GM12878 (cell line): ENCODE data around the gene ARHGEF3. TPM values are rescaled to one million over a fixed set of nuclear protein-coding genes. Genes with fewer than 3 reads are reported as not detected.

Source experiments
- BRCA1 ChIP-seq: IDR thresholded peaks from 2 replicates; pipeline ENCODE4 v1.6.1; 2011; ENCODE audit warnings: low read depth, low read length, improper control_type of control experiment
- CUX1 ChIP-seq: IDR thresholded peaks from 2 replicates; pipeline ENCODE4 v1.6.1; 2012; ENCODE audit warnings: improper control_type of control experiment, low read depth, low read length; ENCODE audit not compliant: insufficient replicate concordance
- IKZF2 ChIP-seq, 2 experiments: fragments of 450-650 bp; IDR thresholded peaks; 2 replicates each; pipeline ENCODE4 v1.6.1; 2017; ENCODE audit warnings: mild to moderate bottlenecking in 2 of 2, moderate library complexity in 2 of 2
- NR2C1 ChIP-seq: fragments of 450-650 bp; IDR thresholded peaks from 2 replicates; pipeline ENCODE4 v1.6.1; 2017; ENCODE audit warnings: antibody characterized with exemption, mild to moderate bottlenecking, moderate library complexity
- PBX3 ChIP-seq: IDR thresholded peaks from 2 replicates; pipeline ENCODE4 v1.6.1; 2011; ENCODE audit warnings: mild to moderate bottlenecking, low read depth, low read length, moderate library complexity; ENCODE audit not compliant: insufficient replicate concordance
- POLR2AphosphoS5 ChIP-seq: IDR thresholded peaks from 2 replicates; pipeline ENCODE4 v1.6.1; 2011; ENCODE audit warnings: mild to moderate bottlenecking, low read length, inconsistent platforms
- RB1 ChIP-seq: fragments of 450-650 bp; formaldehyde crosslinking; IDR thresholded peaks from 2 replicates; pipeline ENCODE4 v1.6.1; 2017; ENCODE audit warnings: mild to moderate bottlenecking, borderline replicate concordance
- SIX5 ChIP-seq: IDR thresholded peaks from 2 replicates; pipeline ENCODE4 v1.6.1; 2011; ENCODE audit warnings: mild to moderate bottlenecking, low read depth, low read length, moderate library complexity; ENCODE audit not compliant: severe bottlenecking
- TAF1 ChIP-seq: IDR thresholded peaks from 2 replicates; pipeline ENCODE4 v1.6.1; 2011; ENCODE audit warnings: mild to moderate bottlenecking, low read depth, low read length, borderline replicate concordance
- TCF3 ChIP-seq: IDR thresholded peaks from 2 replicates; pipeline ENCODE4 v1.6.1; 2012; ENCODE audit warnings: low read depth, mild to moderate bottlenecking, low read length, borderline replicate concordance; ENCODE audit not compliant: insufficient read depth
- ZNF592 ChIP-seq: fragments of 450-650 bp; IDR thresholded peaks from 2 replicates; pipeline ENCODE4 v1.6.1; 2017; ENCODE audit warnings: mild to moderate bottlenecking, moderate library complexity
- polyA plus RNA-seq, 11 experiments: library from polyadenylated mRNA; depleted of rRNA in 4 of 11; unstranded in 6 of 11; stranded (reverse) in 5 of 11; fragments of >200 nt; fragmentation: Nextera tagmentation in 4 of 11; fragmentation: Illumina TruSeq in 1 of 11; extraction: Ambion mirVana in 4 of 11; extraction: Trizol in 1 of 11; gene quantifications; 1 replicate in 1 of 11; 2 replicates in 10 of 11; pipeline versions ENCODE4 v1.2.1 to v1.2.3, GENCODE V29; 2011 to 2016; ENCODE audit warnings: inconsistent platforms in 2 of 11, missing spikeins in 2 of 11, low read depth in 1 of 11
- total RNA-seq, 4 experiments: library from RNA; depleted of rRNA in 3 of 4; stranded (reverse); fragments of >200 nt in 3 of 4; fragmentation: Illumina TruSeq in 1 of 4; extraction: Trizol in 1 of 4; gene quantifications; 2 replicates each; pipeline versions ENCODE4 v1.2.1 to v1.2.3, GENCODE V29; 2013 to 2021

Gene ARHGEF3
- total and polyA plus RNA-seq, 10 of the 15 experiments (the other 5 are each of a cell fraction or from before 2014, with no cell fraction given), result 21.8 to 78.7 (median 56.2) TPM

- TF ChIP-seq PBX3 (no peak), TCF3 (no peak), RB1 (no peak), POLR2AphosphoS5 (no peak), TAF1 (no peak), IKZF2 (IDR thresholded peaks at IDR 0.05) (no peak), CUX1 (no peak), ZNF592 (no peak), NR2C1 (no peak), BRCA1 (no peak), SIX5 (no peak)
These were observed 110.4 kb downstream of the ARHGEF3 start (continued) for GRCh38 chr3:56691165-56692000.
